MM.1S (cell line): ENCODE results near the gene RHOBTB3.

Experiments used
- DNase-seq: peaks from one replicate; pipeline ENCODE4 v3.0.0-alpha.2; 2015
- H2AFZ ChIP-seq: fragments of 300-600 bp; sonication (generic); 2 replicates; pipeline ENCODE4 v1.6.0; 2016; ENCODE audit warnings: antibody characterized with exemption, low read length
- H3F3A ChIP-seq: fragments of 300-600 bp; sonication (generic); 2 replicates; pipeline ENCODE4 v1.6.1; 2016; ENCODE audit warnings: mild to moderate bottlenecking, antibody characterized with exemption, low read length, moderate library complexity, mixed read lengths; ENCODE audit not compliant: insufficient read depth
- H3K27ac ChIP-seq: fragments of 300-600 bp; sonication (generic); 2 replicates; pipeline ENCODE4 v1.5.1; 2016; ENCODE audit warnings: mild to moderate bottlenecking, low read length
- H3K27me3 ChIP-seq: fragments of 300-600 bp; sonication (generic); replicated peaks from 2 replicates; pipeline ENCODE4 v1.6.0; 2016; ENCODE audit warnings: low read length; ENCODE audit not compliant: insufficient read depth
- H3K36me3 ChIP-seq: fragments of 300-600 bp; sonication (generic); replicated peaks from 2 replicates; pipeline ENCODE4 v1.6.1; 2016; ENCODE audit warnings: mild to moderate bottlenecking, low read length, mixed read lengths; ENCODE audit not compliant: insufficient read depth
- H3K4me1 ChIP-seq: fragments of 300-600 bp; sonication (generic); 2 replicates; pipeline ENCODE4 v1.6.1; 2016; ENCODE audit warnings: low read length, mixed read lengths
- H3K4me2 ChIP-seq: fragments of 300-600 bp; sonication (generic); 2 replicates; pipeline ENCODE4 v1.6.0; 2016; ENCODE audit warnings: low read depth, low read length
- H3K4me3 ChIP-seq: fragments of 300-600 bp; sonication (generic); 2 replicates; pipeline ENCODE4 v1.5.1; 2016; ENCODE audit warnings: low read length, mixed read lengths
- H3K79me2 ChIP-seq: fragments of 300-600 bp; sonication (generic); 2 replicates; pipeline ENCODE4 v1.6.1; 2016; ENCODE audit warnings: mixed run types, low read length, mixed read lengths
- H3K9ac ChIP-seq: fragments of 300-600 bp; sonication (generic); 2 replicates; pipeline ENCODE4 v1.6.1; 2016; ENCODE audit warnings: low read length, mixed read lengths
- H3K9me2 ChIP-seq: fragments of 300-600 bp; sonication (generic); replicated peaks from 2 replicates; pipeline ENCODE4 v1.6.1; 2016; ENCODE audit warnings: mild to moderate bottlenecking, low read length, mixed read lengths; ENCODE audit not compliant: insufficient read depth
- H3K9me3 ChIP-seq: fragments of 300-600 bp; sonication (generic); replicated peaks from 2 replicates; pipeline ENCODE4 v1.6.1; 2016; ENCODE audit warnings: mild to moderate bottlenecking, low read length, mixed read lengths; ENCODE audit not compliant: insufficient read depth
- H4K20me1 ChIP-seq: fragments of 300-600 bp; sonication (generic); 2 replicates; pipeline ENCODE4 v1.6.1; 2016; ENCODE audit warnings: mild to moderate bottlenecking, low read length, moderate library complexity, mixed read lengths; ENCODE audit not compliant: insufficient read depth
- EZH2 ChIP-seq: fragments of 300-600 bp; sonication (generic); optimal IDR thresholded peaks from 2 replicates; pipeline ENCODE3; 2017; ENCODE audit warnings: low read depth, mild to moderate bottlenecking, antibody characterized with exemption, low read length, mixed read lengths
- EZH2phosphoT487 ChIP-seq: fragments of 300-600 bp; sonication (generic); IDR thresholded peaks from 2 replicates; pipeline ENCODE4 v1.6.1; 2018; ENCODE audit warnings: antibody characterized with exemption, low read length
- TF ChIP-seq, protein P1 (sequence below): fragments of 300-600 bp; sonication (generic); IDR thresholded peaks from 2 replicates; pipeline ENCODE4 v1.5.1; 2016; ENCODE audit warnings: antibody characterized with exemption, low read length, mixed read lengths

The RHOBTB3 gene

GRCh38 chr5:95738072-95738471 lies 6.9 kb downstream of the RHOBTB3 start:
- Histone ChIP-seq H3K36me3 (no peaks in the 10 kb centered on the region), H3K4me2 (no peak overlapping the region), H2AFZ (no peak overlapping the region), H3F3A (no peaks in the 10 kb centered on the region), H3K27me3 (no peaks in the 10 kb centered on the region), H4K20me1 (no peaks in the 10 kb centered on the region), H3K27ac (no peak overlapping the region), H3K9ac (no peak overlapping the region), H3K4me1 (no peaks in the 10 kb centered on the region), H3K9me2 (no peaks in the 10 kb centered on the region), H3K9me3 (no peaks in the 10 kb centered on the region), H3K79me2 (no peaks in the 10 kb centered on the region), H3K4me3 (no peak overlapping the region)
- DNase-seq = no peak
- TF ChIP-seq, protein P1, sequence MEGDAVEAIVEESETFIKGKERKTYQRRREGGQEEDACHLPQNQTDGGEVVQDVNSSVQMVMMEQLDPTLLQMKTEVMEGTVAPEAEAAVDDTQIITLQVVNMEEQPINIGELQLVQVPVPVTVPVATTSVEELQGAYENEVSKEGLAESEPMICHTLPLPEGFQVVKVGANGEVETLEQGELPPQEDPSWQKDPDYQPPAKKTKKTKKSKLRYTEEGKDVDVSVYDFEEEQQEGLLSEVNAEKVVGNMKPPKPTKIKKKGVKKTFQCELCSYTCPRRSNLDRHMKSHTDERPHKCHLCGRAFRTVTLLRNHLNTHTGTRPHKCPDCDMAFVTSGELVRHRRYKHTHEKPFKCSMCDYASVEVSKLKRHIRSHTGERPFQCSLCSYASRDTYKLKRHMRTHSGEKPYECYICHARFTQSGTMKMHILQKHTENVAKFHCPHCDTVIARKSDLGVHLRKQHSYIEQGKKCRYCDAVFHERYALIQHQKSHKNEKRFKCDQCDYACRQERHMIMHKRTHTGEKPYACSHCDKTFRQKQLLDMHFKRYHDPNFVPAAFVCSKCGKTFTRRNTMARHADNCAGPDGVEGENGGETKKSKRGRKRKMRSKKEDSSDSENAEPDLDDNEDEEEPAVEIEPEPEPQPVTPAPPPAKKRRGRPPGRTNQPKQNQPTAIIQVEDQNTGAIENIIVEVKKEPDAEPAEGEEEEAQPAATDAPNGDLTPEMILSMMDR = no peak
- TF ChIP-seq EZH2phosphoT487 (no peak), EZH2 (no peak)

GRCh38 chr5:95738834-95739233 lies 7.7 kb downstream of the RHOBTB3 start:
- H3K9ac ChIP-seq = no peak overlapping the region
- no peaks in the 10 kb centered on the region for H3K27me3 ChIP-seq
- no peaks in the 10 kb centered on the region for H3K79me2 ChIP-seq
- H3K36me3 ChIP-seq = no peaks in the 10 kb centered on the region
- H3F3A ChIP-seq = no peaks in the 10 kb centered on the region
- TF ChIP-seq EZH2 (no peak), EZH2phosphoT487 (no peak)
- TF ChIP-seq, protein P1 = no peak
- no peak overlapping the region for H3K4me3 ChIP-seq
- H3K4me2 ChIP-seq = no peak overlapping the region
- no peaks in the 10 kb centered on the region for H4K20me1 ChIP-seq
- H2AFZ ChIP-seq = no peak overlapping the region
- H3K9me3 ChIP-seq = no peaks in the 10 kb centered on the region
- no peak for DNase-seq
- no peaks in the 10 kb centered on the region for H3K4me1 ChIP-seq
- no peak overlapping the region for H3K27ac ChIP-seq
- no peaks in the 10 kb centered on the region for H3K9me2 ChIP-seq

GRCh38 chr5:95739857-95740256 lies 8.7 kb downstream of the RHOBTB3 start:
- Histone ChIP-seq H2AFZ (no peak overlapping the region), H3K79me2 (no peaks in the 10 kb centered on the region), H3K36me3 (no peaks in the 10 kb centered on the region), H3K27me3 (no peaks in the 10 kb centered on the region), H3F3A (no peaks in the 10 kb centered on the region), H3K4me2 (no peak overlapping the region), H3K9me2 (no peaks in the 10 kb centered on the region), H3K9me3 (no peaks in the 10 kb centered on the region), H3K9ac (no peak overlapping the region), H3K27ac (no peak overlapping the region), H4K20me1 (no peaks in the 10 kb centered on the region), H3K4me3 (no peak overlapping the region), H3K4me1 (no peaks in the 10 kb centered on the region)
- no peak for TF ChIP-seq EZH2phosphoT487
- TF ChIP-seq, protein P1 = no peak
- TF ChIP-seq EZH2 = no peak
- DNase-seq = no peak
